GM13976 (cell line): Measurements from ENCODE around the gene LZTS2.
A peak's percentile ranks its signal among the peaks of the same experiment; 100 is the strongest.

Source experiments
- DNase-seq: peaks from one replicate; pipeline ENCODE4 v3.0.0; 2012; ENCODE audit warnings: low spot score
- in situ Hi-C: fragments of 300-500 bp; cut with MboI; formaldehyde crosslinking; loops from one replicate; pipeline ENCODE4 v1.12.0; 2022; ENCODE audit warnings: low sequenced_read_pairs, mixed read lengths, inconsistent platforms; ENCODE audit not compliant: unreplicated experiment
- TF ChIP-seq, protein P1 (sequence below): IDR thresholded peaks from 2 replicates; pipeline ENCODE4 v1.5.1; 2012; ENCODE audit warnings: borderline replicate concordance, mild to moderate bottlenecking; ENCODE audit not compliant: insufficient read depth; ENCODE audit errors: extremely low read depth, missing control alignments, control extremely low read depth

Gene LZTS2

DNA sequence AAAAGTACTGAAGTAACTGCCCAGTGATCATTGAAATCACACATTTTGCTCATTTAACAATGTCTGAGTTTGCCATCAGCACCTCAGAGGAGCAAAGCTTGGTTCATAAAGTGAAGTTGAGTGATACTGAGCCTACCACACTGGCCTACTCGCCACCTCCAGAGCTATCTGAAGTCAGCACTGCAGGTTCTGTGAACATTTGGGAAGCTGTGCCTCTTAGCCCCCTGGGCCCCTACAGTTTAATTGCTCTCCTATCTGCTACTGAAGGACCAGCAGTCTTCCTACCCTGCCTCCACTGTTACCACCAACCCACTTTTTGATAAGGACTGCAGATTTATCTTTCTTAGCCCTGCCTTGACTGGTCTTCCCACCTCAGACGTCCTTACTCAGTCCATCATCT is 32.3 kb upstream of the LZTS2 start:
- no peak for DNase-seq
- in situ Hi-C loops, result no loop called here
- TF ChIP-seq, protein P1, sequence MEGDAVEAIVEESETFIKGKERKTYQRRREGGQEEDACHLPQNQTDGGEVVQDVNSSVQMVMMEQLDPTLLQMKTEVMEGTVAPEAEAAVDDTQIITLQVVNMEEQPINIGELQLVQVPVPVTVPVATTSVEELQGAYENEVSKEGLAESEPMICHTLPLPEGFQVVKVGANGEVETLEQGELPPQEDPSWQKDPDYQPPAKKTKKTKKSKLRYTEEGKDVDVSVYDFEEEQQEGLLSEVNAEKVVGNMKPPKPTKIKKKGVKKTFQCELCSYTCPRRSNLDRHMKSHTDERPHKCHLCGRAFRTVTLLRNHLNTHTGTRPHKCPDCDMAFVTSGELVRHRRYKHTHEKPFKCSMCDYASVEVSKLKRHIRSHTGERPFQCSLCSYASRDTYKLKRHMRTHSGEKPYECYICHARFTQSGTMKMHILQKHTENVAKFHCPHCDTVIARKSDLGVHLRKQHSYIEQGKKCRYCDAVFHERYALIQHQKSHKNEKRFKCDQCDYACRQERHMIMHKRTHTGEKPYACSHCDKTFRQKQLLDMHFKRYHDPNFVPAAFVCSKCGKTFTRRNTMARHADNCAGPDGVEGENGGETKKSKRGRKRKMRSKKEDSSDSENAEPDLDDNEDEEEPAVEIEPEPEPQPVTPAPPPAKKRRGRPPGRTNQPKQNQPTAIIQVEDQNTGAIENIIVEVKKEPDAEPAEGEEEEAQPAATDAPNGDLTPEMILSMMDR, result no peak

DNA sequence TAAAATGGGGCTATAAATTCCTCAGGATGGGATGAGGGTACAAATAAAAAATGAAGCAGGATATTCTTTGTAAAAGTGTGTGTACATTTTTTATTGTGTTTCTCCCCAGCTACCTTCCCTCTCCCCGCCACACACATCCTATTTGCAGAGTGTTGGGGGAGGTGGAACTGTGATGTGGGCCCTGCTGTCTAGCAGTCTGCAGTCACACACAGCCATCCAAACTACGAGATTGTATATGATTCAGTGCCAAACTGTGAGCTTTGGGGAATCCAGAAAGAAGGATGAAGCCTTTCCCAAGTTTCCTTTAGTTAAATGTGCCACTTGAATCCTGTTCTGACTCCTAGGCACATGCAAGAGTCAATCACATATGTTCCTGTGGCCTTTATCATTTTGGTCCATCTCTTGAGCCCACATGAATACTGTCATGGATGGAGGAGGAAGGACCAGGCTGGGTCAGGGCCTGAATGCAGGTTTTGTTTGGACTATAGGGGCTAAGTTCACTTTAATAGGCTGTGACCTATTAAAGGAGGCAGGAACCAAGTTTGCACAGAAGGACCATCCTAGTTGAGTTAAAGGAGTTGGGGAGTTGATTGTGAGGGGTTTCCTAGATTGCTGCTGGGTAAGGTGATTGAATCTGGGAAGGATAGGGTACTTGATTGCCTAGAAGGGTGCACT is 31.4 kb upstream of the LZTS2 start:
- TF ChIP-seq, protein P1, result no peak
- DNase-seq, result no peak
- in situ Hi-C loops, result no loop called here

DNA sequence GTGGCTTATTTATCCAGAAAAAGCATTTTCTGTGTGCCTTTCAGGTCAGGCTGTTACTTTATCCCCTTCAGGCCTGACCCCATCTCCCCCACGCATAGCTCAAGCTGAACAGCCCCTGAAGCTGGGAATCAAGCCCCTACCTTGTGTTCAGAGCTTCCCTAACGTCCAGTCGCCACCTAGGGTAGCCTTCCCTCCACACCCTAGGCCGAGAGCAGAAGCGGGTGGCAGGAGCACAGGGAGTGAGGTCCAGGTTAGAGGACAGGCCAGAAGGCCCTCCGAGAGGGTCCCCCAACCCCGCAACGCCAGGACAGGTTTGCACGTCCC is 30.8 kb upstream of the LZTS2 start:
- TF ChIP-seq, protein P1, result no peak
- in situ Hi-C loops, result no loop called here

DNA sequence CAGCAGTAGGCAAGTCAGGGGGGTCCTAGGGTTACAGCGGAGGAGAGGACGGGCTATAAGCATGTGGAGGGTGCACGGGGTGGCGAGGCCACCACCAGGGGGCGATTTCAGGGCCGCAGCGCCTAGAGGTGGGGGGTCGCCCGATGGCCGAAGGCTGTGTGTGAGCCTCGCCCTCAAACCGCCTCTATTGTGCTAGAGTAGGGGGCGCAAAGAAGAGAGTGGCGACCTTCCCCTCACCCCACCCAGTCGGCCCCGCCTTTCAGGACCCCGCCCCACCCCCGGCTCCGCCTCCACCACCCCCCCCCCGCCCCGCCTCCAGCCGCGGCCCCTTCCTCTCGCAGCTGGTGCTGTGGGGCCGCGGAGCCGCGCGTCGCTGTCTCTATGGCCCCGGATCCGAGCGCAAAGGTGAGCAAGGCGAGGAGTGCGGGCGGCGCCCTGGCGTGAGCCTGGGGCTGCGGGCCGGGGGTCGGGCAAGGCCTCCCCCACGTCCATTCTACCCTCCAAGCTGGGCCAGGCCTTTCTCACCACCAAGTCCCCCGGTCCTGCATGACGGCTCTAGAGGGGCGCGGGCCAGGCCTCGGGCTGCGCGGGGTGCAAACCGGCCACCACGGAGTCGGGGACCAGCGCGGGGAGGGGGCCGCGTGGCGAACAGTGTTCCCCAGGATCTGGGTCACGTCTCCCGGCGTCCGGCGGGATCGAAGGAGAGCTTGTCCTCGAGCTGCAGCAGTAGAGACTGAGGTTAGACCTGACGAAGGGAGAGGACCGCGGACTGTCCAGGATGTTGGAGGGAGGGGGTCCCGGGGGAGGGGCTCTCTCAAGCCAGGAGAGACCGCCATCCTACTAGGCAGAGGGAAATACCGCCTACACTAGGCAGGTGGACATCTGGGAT is 30.2 kb upstream of the LZTS2 start, which contains the start of gene SEMA4G:
TSS of gene SEMA4G (plus strand) at position 318 of the 889 bp plus-strand sequence. CDS start 3,409 bp downstream, outside the sequence.
- TF ChIP-seq, protein P1, result peak; percentile 63
- peak; percentile 80 for DNase-seq
- in situ Hi-C loops, result no loop called here

More for the DNA sequence above, 30.8 kb upstream of the LZTS2 start:
- no peak for DNase-seq

DNA sequence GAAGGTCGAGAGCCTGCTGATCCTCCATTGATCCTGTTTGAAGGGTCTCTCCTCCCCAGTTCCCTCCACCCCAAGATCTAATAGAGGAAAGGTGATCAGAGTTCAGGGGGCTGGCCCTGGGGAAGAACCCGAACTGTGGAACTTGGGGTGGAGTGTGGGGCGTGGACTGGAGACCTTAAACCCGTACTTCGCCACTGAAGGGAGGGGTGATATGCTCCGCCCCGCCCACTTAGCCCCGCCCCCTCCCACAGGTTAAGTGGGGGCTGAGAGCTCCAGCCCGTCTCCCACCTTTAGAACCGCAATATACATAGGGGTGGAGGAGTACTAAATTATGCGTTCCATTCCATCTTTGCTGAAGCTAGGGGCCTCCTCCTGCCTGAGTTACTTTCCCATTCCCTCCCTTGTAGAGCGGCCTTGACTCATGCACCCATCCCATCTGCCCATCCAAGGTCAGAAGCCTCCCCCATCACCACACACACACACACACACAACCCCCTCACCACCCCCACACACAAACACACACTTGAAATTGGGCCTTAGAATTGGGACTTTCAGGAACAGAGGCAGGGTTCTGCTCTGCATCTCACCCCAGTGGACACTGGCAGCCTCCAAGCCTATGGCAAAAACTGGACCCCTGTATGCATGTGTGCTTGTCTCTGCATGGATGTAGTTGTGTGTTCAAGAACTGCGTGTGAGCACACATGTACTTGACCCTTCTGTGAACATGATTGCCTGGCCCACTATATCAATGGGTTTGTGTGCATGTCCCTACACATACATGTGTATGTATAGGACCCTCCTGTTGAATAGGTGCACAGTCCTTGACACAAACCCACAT is 29.3 kb upstream of the LZTS2 start:
- peak; percentile 64 for DNase-seq
- TF ChIP-seq, protein P1, result no peak
- in situ Hi-C loops, result no loop called here
